GM19351 (cell line): Measurements from ENCODE around the gene PCBP3.

ENCODE experiments used
- ATAC-seq: cut with Tn5 transposase; IDR thresholded peaks from one replicate; pipeline ENCODE4 v1.9.1; 2021; ENCODE audit warnings: mild to moderate bottlenecking, moderate library complexity; ENCODE audit not compliant: unreplicated experiment

PCBP3 gene

DNA sequence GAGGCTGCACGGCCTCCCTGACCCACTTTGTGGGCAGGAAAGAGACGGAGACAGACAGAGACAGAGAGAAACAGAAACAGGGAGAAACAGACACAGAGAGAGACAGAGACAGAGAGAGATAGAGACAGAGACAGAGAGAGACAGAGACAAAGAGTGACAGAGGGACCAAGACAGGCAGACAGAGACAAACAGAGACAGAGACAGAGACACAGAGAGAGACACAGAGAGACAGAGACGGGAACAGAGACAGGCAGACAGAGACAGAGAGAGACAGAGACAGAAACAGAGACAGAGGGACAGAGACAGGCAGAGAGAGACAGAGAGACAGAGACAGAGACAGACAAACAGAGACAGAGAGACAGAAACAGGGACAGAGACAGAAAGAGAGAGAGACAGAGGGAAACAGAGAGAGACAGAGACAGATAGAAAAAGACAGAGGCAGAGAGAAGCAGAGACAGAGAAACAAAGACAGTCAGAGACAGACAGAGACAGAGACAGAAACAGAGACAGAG lies 341.1 kb downstream of the PCBP3 start:
- no peak for ATAC-seq

DNA sequence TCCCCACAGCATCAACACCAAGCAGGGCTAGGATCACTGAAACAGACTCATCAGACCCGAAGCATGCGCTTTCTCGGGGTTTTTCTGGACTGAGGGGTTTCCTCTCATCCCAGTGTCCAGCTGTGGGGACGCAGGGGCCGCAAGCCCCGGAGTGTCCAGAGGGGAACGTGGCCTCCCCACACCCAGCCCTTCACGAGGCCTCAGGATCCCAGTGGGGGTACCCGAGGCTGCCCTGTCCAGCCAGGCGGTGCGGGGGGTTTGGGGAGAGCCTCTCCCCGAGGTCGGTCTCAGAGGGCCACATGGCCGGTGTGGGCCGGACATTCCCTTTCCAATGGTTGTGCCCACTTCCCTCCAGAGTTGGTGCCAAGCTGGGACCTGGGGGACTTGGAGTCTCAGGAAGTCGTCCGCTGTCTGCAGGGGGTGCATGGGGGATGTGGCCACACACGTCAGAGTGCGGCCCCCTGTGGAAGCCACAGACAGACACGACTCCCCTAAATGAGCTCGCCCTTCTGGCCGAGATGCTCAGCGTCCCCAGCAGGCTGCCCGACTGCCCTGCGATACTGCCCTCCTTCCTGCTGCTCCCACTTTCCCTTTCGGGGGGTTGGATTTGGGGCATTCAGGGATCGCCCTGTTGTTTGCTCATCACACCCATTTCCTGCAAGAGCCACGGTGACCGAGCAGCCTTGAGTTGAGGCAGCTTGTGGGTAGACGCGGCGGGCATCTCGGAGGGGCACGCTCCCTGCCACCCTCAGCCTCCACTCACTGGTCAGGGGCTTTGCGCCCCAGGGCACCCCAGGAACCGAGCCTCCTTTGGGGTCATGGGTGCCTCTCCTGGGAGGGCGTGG lies 342.2 kb downstream of the PCBP3 start:
- no peak for ATAC-seq

DNA sequence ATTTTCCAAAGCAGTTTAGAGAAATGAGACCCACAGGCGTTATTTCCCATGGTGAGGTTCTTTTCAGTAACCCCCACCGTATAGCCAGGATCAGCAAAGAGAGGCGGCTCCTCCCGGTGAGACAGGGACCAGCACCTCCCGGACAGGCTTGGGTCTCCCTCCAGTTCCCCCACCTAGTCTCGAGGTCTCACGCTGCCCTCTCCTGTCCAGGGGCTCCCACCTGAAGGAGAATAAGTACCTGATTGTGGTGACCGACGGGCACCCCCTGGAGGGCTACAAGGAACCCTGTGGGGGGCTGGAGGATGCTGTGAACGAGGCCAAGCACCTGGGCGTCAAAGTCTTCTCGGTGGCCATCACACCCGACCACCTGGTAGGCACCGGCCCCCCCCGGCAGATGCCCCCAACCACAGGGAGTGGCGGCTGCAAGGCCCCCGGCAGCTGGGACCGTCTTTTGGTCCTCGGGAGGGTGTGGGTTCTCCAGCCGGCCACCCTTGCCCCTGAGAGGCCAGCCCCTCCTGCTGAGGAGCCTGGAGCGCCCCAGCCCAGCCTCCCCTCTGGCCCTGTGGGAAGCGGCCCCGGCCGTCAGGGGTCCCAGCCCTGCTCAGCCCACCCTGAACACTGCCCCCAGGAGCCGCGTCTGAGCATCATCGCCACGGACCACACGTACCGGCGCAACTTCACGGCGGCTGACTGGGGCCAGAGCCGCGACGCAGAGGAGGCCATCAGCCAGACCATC lies 343.0 kb downstream of the PCBP3 start:
- no peak for ATAC-seq

DNA sequence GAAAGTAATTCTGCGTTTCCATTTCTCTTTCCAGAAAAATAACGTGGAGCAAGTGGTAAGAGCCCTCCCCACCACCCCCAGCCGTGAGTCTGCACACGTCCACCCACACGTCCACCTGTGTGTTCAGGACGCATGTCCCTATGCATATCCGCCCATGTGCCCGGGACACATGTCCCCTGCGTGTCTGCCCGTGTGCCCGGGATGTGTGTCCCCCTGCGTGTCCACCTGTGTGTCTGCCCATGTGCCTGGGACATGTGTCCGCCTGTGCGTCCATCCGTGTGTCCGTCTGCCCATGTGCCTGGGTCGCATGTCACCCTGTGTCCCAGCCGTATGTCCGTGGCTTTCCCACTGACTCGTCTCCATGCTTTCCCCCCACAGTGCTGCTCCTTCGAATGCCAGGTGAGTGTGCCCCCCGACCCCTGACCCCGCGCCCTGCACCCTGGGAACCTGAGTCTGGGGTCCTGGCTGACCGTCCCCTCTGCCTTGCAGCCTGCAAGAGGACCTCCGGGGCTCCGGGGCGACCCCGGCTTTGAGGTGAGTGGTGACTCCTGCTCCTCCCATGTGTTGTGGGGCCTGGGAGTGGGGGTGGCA lies 343.7 kb downstream of the PCBP3 start:
- ATAC-seq, result no peak

DNA sequence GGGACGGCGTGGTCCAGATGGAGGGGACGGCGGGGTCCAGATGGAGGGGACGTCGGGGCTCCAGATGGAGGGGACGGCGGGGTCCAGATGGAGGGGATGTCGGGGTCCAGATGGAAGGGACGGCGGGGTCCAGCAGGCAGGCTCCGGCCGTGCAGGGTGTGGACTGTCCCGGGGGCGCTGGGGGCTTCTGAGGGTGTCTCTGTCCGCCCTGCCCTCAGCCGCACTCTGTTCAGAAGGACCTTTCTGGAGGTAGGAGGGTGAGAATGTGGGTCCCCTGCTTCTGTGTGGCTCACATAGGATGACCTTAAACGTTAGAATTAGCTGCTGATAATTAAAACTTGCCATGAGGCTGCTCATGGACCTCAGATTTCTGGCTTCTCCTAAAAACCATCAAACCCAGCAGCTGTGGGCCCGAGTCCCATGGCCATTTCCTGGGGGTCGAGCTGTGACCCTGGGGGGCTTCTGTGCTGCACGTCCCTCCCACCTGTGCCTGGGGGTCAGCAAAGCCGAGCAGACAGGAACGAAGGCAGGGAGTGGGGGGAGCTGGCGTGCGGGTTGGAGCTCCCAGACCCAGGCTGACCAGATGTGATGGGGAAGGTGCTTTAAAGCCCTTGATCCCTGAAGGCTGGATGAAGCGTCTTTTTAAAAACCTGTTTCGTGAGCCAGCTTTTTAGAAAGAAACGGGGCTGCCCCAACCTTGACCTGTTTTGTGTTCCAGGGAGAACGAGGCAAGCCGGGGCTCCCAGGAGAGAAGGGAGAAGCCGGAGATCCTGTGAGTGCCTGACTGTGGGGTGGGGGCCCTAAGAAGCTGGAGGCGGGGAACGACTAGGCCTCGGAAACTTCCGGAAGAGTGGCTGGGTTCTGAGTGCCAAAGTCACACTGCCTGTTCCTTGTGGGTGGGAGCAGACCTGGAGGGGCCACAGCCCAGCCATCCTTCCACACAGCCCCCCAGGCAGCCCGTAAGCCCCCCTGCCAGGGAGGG lies 345.1 kb downstream of the PCBP3 start:
- no peak for ATAC-seq

DNA sequence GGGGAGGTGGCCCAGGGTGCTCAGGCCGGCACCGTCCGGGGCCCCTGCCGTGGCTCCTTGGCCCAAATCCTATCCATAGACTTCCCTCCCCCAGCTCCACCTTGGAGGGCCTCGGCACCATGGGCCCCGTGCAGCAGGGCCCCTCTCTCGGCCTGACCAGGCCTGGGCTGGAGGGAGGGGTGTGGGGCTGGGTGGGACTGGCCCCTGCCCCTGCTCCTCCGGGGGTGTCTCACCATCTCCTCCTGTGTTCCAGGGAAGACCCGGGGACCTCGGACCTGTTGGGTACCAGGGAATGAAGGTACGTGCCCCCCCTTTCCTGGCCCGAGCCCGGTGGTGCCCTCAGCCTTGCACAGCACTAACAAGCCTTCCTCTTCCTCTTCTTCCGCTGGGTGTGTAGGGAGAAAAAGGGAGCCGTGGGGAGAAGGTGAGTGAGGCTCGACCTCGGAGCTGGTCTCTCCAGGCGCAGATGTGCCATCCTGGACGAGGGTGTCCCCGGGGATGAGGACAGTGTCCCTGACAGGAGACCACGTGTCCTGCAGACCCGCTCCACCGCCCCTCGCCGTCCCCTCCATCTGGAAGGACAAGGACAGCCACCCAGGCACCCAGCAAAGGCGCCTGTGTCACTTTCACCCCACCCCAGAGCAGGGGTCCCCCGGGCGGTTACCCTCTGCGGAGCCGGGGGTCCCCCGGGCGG lies 346.0 kb downstream of the PCBP3 start:
- ATAC-seq, result no peak

DNA sequence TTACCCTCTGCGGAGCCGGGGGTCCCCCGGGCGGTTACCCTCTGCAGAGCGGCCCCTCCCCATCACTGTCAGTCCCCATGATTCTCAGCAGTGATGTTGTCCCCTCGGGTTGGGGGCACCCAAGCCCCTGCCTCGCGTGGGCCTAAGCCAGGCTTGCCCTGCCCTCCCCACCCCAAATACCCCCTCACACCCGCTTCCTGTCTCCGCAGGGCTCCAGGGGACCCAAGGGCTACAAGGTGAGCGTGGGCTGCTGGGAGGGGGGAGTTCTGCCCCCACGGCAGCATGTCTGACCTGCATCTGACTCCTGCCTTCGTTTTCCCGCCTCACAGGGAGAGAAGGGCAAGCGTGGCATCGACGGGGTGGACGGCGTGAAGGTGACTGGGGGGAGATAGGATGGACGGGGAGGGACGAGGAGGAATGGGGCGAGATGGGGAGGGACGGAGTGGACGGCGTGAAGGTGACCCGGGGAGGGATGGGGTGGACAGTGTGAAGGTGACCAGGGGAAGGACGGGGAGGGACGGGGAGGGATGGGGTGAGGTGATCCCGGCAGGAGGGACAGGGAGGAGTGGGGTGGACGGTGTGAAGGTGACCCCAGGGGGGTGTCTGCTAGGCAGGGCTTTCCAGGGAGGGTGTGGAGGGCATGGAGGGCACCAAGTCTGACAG lies 346.7 kb downstream of the PCBP3 start:
- ATAC-seq, result no peak

DNA sequence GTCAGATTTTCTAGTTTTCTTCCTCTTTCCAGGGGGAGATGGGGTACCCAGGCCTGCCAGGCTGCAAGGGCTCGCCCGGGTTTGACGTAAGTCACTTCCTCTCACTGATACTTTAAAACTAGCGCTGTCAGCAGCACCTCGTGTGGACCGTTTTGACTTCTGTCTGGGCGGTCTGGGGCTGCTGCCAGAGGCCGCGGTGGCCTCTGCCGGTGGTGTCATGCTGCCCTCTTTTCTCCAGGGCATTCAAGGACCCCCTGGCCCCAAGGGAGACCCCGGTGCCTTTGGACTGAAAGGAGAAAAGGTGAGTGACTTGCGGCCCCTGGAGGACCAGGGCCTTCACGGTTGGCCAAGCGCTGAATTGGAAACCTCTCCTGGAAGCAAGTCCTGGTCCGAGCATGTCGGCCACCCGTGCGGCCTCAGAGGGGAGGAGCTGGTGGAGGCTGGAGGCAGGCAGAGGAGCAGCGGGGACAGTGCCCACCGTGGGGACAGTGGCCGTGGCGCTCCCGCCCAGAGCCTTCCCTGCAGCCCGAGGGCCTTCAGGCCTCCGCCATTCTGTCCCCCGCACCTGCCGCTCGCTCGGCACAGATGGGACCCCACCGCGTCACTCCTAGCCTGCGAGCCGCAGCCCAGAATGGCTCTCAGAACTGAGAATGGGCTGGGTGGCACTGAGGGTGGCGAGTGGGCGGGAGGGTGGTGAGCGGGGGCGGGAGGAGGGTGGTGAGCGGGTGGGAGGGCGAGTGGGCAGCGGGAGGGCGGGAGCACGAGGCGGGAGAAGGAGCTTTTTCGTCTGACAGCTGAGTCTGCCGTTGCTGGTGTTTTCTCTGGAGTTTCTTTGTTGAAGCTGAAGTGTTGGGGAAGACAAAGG lies 347.4 kb downstream of the PCBP3 start:
- no peak for ATAC-seq

DNA sequence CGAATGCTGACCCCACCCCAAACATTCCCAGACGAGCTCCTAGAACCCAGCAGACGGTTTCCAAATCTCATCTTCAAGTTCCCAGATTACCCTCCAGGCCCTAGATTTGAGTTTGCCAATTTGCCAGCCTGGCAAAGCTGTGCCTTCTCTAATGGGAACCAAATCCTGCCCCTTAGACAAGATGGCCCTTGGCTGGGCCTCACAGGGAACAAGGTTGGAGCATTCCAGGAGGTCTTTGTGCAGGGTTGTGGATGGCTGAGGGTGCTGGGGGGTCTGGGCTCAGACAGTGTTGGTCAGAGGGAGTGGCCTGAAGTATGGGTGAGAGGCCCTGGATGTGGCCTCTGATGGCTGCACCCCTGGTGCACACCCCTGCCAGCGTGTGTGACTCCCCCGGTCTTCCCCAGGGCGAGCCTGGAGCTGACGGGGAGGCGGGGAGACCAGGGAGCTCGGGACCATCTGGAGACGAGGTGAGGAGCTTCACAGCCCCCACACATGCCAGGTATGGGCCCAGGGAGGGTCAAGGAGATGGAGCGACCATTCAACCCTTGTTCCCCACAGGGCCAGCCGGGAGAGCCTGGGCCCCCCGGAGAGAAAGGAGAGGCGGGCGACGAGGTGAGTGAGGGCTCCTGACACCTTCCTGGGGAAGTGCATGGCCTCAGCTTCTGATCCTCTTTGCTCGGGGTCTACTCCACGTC lies 348.2 kb downstream of the PCBP3 start:
- no peak for ATAC-seq
